ENCODE measurements around the gene MEG3.

The MEG3 gene

DNA sequence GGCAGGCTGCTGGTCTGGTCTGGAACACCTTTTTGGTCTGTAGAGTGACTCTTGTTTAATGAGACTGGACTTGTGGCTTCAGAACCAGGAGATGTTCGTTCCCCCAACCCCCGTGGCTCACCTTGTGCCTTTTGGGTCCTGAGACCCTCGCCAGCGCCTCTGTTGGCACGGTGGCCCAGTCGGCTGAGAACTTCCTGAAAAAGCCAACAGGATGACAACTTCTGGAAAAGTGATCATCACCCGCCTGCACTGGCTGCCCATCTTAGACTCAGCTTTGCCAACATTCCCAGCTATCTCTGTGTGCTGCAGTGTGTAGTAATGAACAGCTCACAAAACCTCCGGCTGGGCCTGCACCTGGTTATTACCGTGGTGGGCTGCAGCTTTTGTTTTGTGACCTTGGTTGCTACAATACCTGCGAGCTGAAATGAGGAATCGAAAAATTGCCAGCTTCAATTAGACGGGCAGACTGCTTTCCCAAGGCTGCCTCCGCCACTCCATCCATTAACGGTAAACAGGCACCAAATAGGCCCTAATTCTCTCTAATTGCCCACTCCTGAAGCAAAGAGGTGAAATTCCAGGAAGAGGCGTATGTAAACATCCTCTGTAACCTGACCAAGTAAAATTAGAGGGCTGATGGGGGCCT lies 16.0 kb downstream of the MEG3 start:
- no peak for TF ChIP-seq EZH2 (IDR thresholded peaks at IDR 0.05)
- TF ChIP-seq POLR2AphosphoS5 (IDR thresholded peaks at IDR 0.05; ENCODE audit: borderline replicate concordance, low read depth, low read length) = no peak
- TF ChIP-seq FOXP2 (optimal IDR thresholded peaks at IDR 0.05; ENCODE audit: control extremely low read depth, extremely low read length, insufficient read depth) = no peak
- H3K9ac ChIP-seq (ENCODE audit: insufficient read length) = no peak overlapping the region
- DNase-seq (ENCODE audit: low read depth, low spot score) = no peak
- no peak overlapping the region for H3K27ac ChIP-seq
- peaks cover 10% of the 10 kb centered on the region; the same call in 1 of the 2 replicates for H3K36me3 ChIP-seq (ENCODE audit: insufficient read depth, low read length)
- H3K4me3 ChIP-seq = no peak overlapping the region
- no peaks in the 10 kb centered on the region for H3K9me3 ChIP-seq (ENCODE audit: low read depth, low read length)

- Histone ChIP-seq H3K9ac (ENCODE audit: insufficient read length) (no peak overlapping the region), H3K9me3 (ENCODE audit: low read depth, low read length) (no peaks in the 10 kb centered on the region), H3K36me3 (ENCODE audit: insufficient read depth, low read length) (peaks cover 10% of the 10 kb centered on the region; the same call in 1 of the 2 replicates), H3K27ac (no peak overlapping the region), H3K4me3 (no peak overlapping the region)
- TF ChIP-seq POLR2AphosphoS5 (IDR thresholded peaks at IDR 0.05; ENCODE audit: borderline replicate concordance, low read depth, low read length) (no peak), EZH2 (IDR thresholded peaks at IDR 0.05) (no peak), FOXP2 (optimal IDR thresholded peaks at IDR 0.05; ENCODE audit: control extremely low read depth, extremely low read length, insufficient read depth) (no peak)
- DNase-seq (ENCODE audit: low read depth, low spot score) = no peak
Measured at GRCh38 chr14:100842799-100843198, 16.9 kb downstream of the MEG3 start.

DNA sequence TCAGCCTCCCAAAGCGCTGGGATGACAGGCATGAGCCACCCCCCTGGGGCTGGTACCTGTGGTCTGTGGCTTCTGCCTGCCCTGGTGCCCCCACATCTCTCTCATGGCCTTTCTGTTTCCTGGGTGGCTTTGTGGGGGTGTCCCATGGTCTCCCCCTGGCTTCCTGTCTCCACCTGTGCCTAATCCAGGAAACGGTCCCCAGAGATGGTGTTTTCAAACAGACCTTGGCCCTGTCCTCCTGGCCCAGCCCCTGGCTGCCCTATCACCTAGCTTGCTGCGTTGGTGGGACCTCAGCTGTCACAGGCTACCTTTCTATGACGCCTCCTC lies 18.1 kb downstream of the MEG3 start:
- Histone ChIP-seq H3K27ac (no peak overlapping the region), H3K36me3 (ENCODE audit: insufficient read depth, low read length) (peaks cover 10% of the 10 kb centered on the region; the same call in 1 of the 2 replicates)
- TF ChIP-seq EZH2 (IDR thresholded peaks at IDR 0.05) (no peak), POLR2AphosphoS5 (IDR thresholded peaks at IDR 0.05; ENCODE audit: borderline replicate concordance, low read depth, low read length) (no peak), FOXP2 (optimal IDR thresholded peaks at IDR 0.05; ENCODE audit: control extremely low read depth, extremely low read length, insufficient read depth) (no peak)

DNA sequence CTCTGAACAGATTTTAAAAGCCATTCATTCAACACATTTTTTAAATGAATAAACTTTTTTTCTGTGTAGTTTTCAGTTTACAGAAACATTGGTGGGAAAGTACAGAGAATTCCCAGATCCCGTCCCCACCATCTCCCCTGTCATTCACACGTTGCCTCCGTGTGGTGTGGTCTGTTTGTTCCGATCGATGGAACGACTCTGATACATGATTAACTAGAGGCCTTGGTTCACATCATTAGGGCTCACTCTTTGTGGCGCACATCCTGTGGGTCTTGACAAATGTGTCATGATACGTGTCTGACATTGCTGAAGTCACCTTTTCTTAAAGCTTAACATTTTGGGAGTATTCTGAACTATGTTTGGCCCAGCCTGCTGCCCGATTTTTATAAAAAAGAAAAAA lies 18.5 kb downstream of the MEG3 start:
- peaks cover 10% of the 10 kb centered on the region; the same call in 1 of the 2 replicates for H3K36me3 ChIP-seq (ENCODE audit: insufficient read depth, low read length)

More for the DNA sequence above, 18.1 kb downstream of the MEG3 start:
- H3K9me3 ChIP-seq (ENCODE audit: low read depth, low read length) = no peaks in the 10 kb centered on the region
- no peak overlapping the region for H3K9ac ChIP-seq (ENCODE audit: insufficient read length)
- no peak for DNase-seq (ENCODE audit: low read depth, low spot score)
- H3K4me3 ChIP-seq = no peak overlapping the region

DNA sequence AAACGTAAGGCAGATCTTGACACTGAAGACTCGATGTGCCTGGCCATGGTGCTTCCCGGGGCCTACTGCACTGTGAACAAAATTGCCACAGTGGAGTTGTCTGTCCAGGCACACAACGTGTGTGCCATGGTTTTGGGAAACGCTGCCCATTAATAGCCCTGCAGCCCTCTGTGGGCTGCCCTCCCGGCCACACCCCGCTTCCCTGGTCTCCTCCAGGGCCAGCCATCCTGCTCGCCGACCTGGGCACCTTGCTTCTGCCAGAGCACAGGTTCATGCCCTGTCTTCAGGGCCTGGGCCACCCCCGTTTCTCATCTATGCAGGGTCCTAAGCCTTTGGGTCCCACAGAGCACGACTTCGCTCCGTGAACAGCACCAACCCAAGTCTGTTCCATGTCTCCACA lies 18.9 kb downstream of the MEG3 start:
- no peak overlapping the region for H3K27ac ChIP-seq

More for the DNA sequence above, 18.5 kb downstream of the MEG3 start:
- Histone ChIP-seq H3K9me3 (ENCODE audit: low read depth, low read length) (no peaks in the 10 kb centered on the region), H3K4me3 (no peak overlapping the region), H3K9ac (ENCODE audit: insufficient read length) (no peak overlapping the region), H3K27ac (no peak overlapping the region)
- DNase-seq (ENCODE audit: low read depth, low spot score) = no peak
- TF ChIP-seq FOXP2 (optimal IDR thresholded peaks at IDR 0.05; ENCODE audit: control extremely low read depth, extremely low read length, insufficient read depth) (no peak), POLR2AphosphoS5 (IDR thresholded peaks at IDR 0.05; ENCODE audit: borderline replicate concordance, low read depth, low read length) (no peak), EZH2 (IDR thresholded peaks at IDR 0.05) (no peak)

GRCh38 chr14:100845341-100845740 lies 19.4 kb downstream of the MEG3 start:
- TF ChIP-seq POLR2AphosphoS5 (IDR thresholded peaks at IDR 0.05; ENCODE audit: borderline replicate concordance, low read depth, low read length) = no peak
- TF ChIP-seq EZH2 (IDR thresholded peaks at IDR 0.05) = no peak
- H3K9me3 ChIP-seq (ENCODE audit: low read depth, low read length) = no peaks in the 10 kb centered on the region
- H3K4me3 ChIP-seq = no peak overlapping the region
- H3K27ac ChIP-seq = no peak overlapping the region
- no peak for DNase-seq (ENCODE audit: low read depth, low spot score)
- H3K36me3 ChIP-seq (ENCODE audit: insufficient read depth, low read length) = peaks cover 10% of the 10 kb centered on the region; the same call in 1 of the 2 replicates
- H3K9ac ChIP-seq (ENCODE audit: insufficient read length) = no peak overlapping the region

More for the DNA sequence above, 18.9 kb downstream of the MEG3 start:
- Histone ChIP-seq H3K9ac (ENCODE audit: insufficient read length) (no peak overlapping the region), H3K9me3 (ENCODE audit: low read depth, low read length) (no peaks in the 10 kb centered on the region), H3K4me3 (no peak overlapping the region), H3K36me3 (ENCODE audit: insufficient read depth, low read length) (peaks cover 10% of the 10 kb centered on the region; the same call in 1 of the 2 replicates)
- TF ChIP-seq EZH2 (IDR thresholded peaks at IDR 0.05) (no peak), FOXP2 (optimal IDR thresholded peaks at IDR 0.05; ENCODE audit: control extremely low read depth, extremely low read length, insufficient read depth) (no peak), POLR2AphosphoS5 (IDR thresholded peaks at IDR 0.05; ENCODE audit: borderline replicate concordance, low read depth, low read length) (no peak)
- DNase-seq (ENCODE audit: low read depth, low spot score) = no peak

GRCh38 chr14:100846309-100846859 lies 20.5 kb downstream of the MEG3 start:
- H3K9ac ChIP-seq (ENCODE audit: insufficient read length) = no peak overlapping the region
- no peak for DNase-seq (ENCODE audit: low read depth, low spot score)
- TF ChIP-seq EZH2 (IDR thresholded peaks at IDR 0.05) = no peak
- no peak for TF ChIP-seq POLR2AphosphoS5 (IDR thresholded peaks at IDR 0.05; ENCODE audit: borderline replicate concordance, low read depth, low read length)
- TF ChIP-seq FOXP2 (optimal IDR thresholded peaks at IDR 0.05; ENCODE audit: control extremely low read depth, extremely low read length, insufficient read depth) = no peak
- H3K36me3 ChIP-seq (ENCODE audit: insufficient read depth, low read length) = peaks cover 10% of the 10 kb centered on the region; the same call in 1 of the 2 replicates
- H3K9me3 ChIP-seq (ENCODE audit: low read depth, low read length) = no peaks in the 10 kb centered on the region
- H3K4me3 ChIP-seq = no peak overlapping the region
- no peak overlapping the region for H3K27ac ChIP-seq

GRCh38 chr14:100849115-100849781 lies 23.3 kb downstream of the MEG3 start:
- Histone ChIP-seq H3K27ac (no peak overlapping the region), H3K36me3 (ENCODE audit: insufficient read depth, low read length) (peaks cover 10% of the 10 kb centered on the region; the same call in 1 of the 2 replicates), H3K9ac (ENCODE audit: insufficient read length) (no peak overlapping the region), H3K9me3 (ENCODE audit: low read depth, low read length) (no peaks in the 10 kb centered on the region), H3K4me3 (no peak overlapping the region)
- TF ChIP-seq EZH2 (IDR thresholded peaks at IDR 0.05) = no peak
- no peak for TF ChIP-seq FOXP2 (optimal IDR thresholded peaks at IDR 0.05; ENCODE audit: control extremely low read depth, extremely low read length, insufficient read depth)
- no peak for TF ChIP-seq POLR2AphosphoS5 (IDR thresholded peaks at IDR 0.05; ENCODE audit: borderline replicate concordance, low read depth, low read length)
- DNase-seq (ENCODE audit: low read depth, low spot score) = no peak

Measured in SK-N-MC (cell line).